OCI-LY3 (cell line): ENCODE measurements around the gene KCTD16.

Experiments used
- CTCF ChIP-seq: fragments of 200-600, 300-600 bp; sonication (generic); IDR thresholded peaks from 2 replicates; pipeline ENCODE4 v1.5.1; 2014; ENCODE audit warnings: antibody characterized with exemption, low read length, low read depth
- EZH2phosphoT487 ChIP-seq: fragments of 200-600 bp; shearing (Covaris generic); IDR thresholded peaks from 2 replicates; pipeline ENCODE4 v1.6.1; 2018; ENCODE audit warnings: antibody characterized with exemption, mixed run types, low read depth

GRCh38 chr5:144457160-144457559 is 286.5 kb downstream of the KCTD16 start:
- no peak for TF ChIP-seq CTCF
- no peak for TF ChIP-seq EZH2phosphoT487
